Fibroblast of pulmonary artery (primary cell): ENCODE data around the gene FJX1.

Experiments used
- DNase-seq: peaks from one replicate; pipeline ENCODE4 v3.0.0-alpha.2; 2010; ENCODE audit warnings: low read depth
- H3K4me3 ChIP-seq: replicated peaks from 2 replicates; pipeline ENCODE4 v1.5.1; 2011; ENCODE audit warnings: low read depth, mild to moderate bottlenecking, control low read depth, low read length, moderate library complexity
- CTCF ChIP-seq: IDR thresholded peaks from 2 replicates; pipeline ENCODE4 v1.5.1; 2011; ENCODE audit warnings: mild to moderate bottlenecking, control low read depth, low read length, inconsistent platforms; ENCODE audit errors: missing control alignments

Gene FJX1

GRCh38 chr11:35583843-35584242 lies 34.4 kb upstream of the FJX1 start:
- no peak for DNase-seq
- no peak for TF ChIP-seq CTCF
- H3K4me3 ChIP-seq: no peak overlapping the region

GRCh38 chr11:35584321-35584720 lies 33.9 kb upstream of the FJX1 start:
- no peak for TF ChIP-seq CTCF
- peak; percentile 39 for DNase-seq
- H3K4me3 ChIP-seq: no peak overlapping the region

GRCh38 chr11:35585416-35585815 lies 32.8 kb upstream of the FJX1 start:
- no peak overlapping the region for H3K4me3 ChIP-seq
- TF ChIP-seq CTCF: no peak
- DNase-seq: no peak

- H3K4me3 ChIP-seq: no peak overlapping the region
- no peak for DNase-seq
- no peak for TF ChIP-seq CTCF
Measured at GRCh38 chr11:35586222-35586621, 32.0 kb upstream of the FJX1 start.

GRCh38 chr11:35587972-35588371 lies 30.3 kb upstream of the FJX1 start:
- H3K4me3 ChIP-seq: no peak overlapping the region
- no peak for DNase-seq
- no peak for TF ChIP-seq CTCF

- peak; percentile 70 for DNase-seq
- no peak for TF ChIP-seq CTCF
- H3K4me3 ChIP-seq: no peak overlapping the region
Measured at GRCh38 chr11:35588627-35589026, 29.6 kb upstream of the FJX1 start.

GRCh38 chr11:35589281-35589680 lies 29.0 kb upstream of the FJX1 start:
- TF ChIP-seq CTCF: no peak
- no peak for DNase-seq
- no peak overlapping the region for H3K4me3 ChIP-seq
